DMS53 (cell line): ENCODE measurements around the gene TTC12.
A peak's percentile ranks its signal among the peaks of the same experiment; 100 is the strongest.

Experiments used
- DNase-seq: peaks from one replicate; lab custom pipeline; 2025; lab: John Stamatoyannopoulos, UW

The TTC12 gene

GRCh38 chr11:113324250-113324649 lies 9.9 kb downstream of the TTC12 start:
- DNase-seq: no peak

- DNase-seq: no peak
Observed at GRCh38 chr11:113329725-113330124, 15.3 kb downstream of the TTC12 start.

GRCh38 chr11:113331441-113331840 lies 17.1 kb downstream of the TTC12 start:
- DNase-seq: no peak

- DNase-seq: no peak
Observed at GRCh38 chr11:113332023-113332422, 17.6 kb downstream of the TTC12 start.

GRCh38 chr11:113332638-113333329 lies 18.4 kb downstream of the TTC12 start:
- DNase-seq: no peak

- no peak for DNase-seq
Observed at GRCh38 chr11:113334183-113334582, 19.8 kb downstream of the TTC12 start.

- no peak for DNase-seq
Observed at GRCh38 chr11:113338730-113339129, 24.3 kb downstream of the TTC12 start.

GRCh38 chr11:113339929-113340589 lies 25.7 kb downstream of the TTC12 start:
- DNase-seq: no peak

- no peak for DNase-seq
Observed at GRCh38 chr11:113341388-113342165, 27.2 kb downstream of the TTC12 start.

GRCh38 chr11:113345978-113346377 lies 31.6 kb downstream of the TTC12 start:
- DNase-seq: no peak

GRCh38 chr11:113349528-113349927 lies 35.1 kb downstream of the TTC12 start:
- no peak for DNase-seq

GRCh38 chr11:113350336-113351067 lies 36.1 kb downstream of the TTC12 start:
- DNase-seq: peak; percentile 31

- peak; percentile 46 for DNase-seq
Observed at GRCh38 chr11:113351068-113351450, 36.7 kb downstream of the TTC12 start.

- DNase-seq: no peak
Observed at GRCh38 chr11:113351480-113351879, 37.1 kb downstream of the TTC12 start.

GRCh38 chr11:113356203-113356602 lies 41.8 kb downstream of the TTC12 start:
- no peak for DNase-seq

GRCh38 chr11:113363406-113363805 lies 49.0 kb downstream of the TTC12 start:
- DNase-seq: no peak

GRCh38 chr11:113363996-113364641 lies 49.7 kb downstream of the TTC12 start:
- no peak for DNase-seq

GRCh38 chr11:113365895-113366294 lies 51.5 kb downstream of the TTC12 start:
- peak; percentile 65 for DNase-seq

- DNase-seq: no peak
Observed at GRCh38 chr11:113369411-113369810, 55.0 kb downstream of the TTC12 start.

GRCh38 chr11:113370634-113371033 lies 56.3 kb downstream of the TTC12 start:
- no peak for DNase-seq

- no peak for DNase-seq
Observed at GRCh38 chr11:113372309-113372708, 57.9 kb downstream of the TTC12 start.

- no peak for DNase-seq
Observed at GRCh38 chr11:113373306-113373705, 58.9 kb downstream of the TTC12 start.
